Liver (tissue), 9 donors: ENCODE measurements around the gene RGCC. TPM values are rescaled to one million over a fixed set of nuclear protein-coding genes. Genes with fewer than 3 reads are reported as not detected.

Source experiments
- DNase-seq: peaks from one replicate; pipeline ENCODE4 v3.0.0-alpha.2; 2017; ENCODE audit warnings: low spot score
- H3K27ac ChIP-seq, 2 donors: one replicate each; pipeline ENCODE4 v1.7.0; 2013; ENCODE audit warnings: inconsistent platforms in 2 of 2, low read length in 2 of 2, control low read depth in 1 of 2, low read depth in 1 of 2, mild to moderate bottlenecking in 1 of 2
- H3K27me3 ChIP-seq, 4 donors: one replicate each; pipeline versions ENCODE4 v1.6.1 to v1.7.0; 2013; ENCODE audit warnings: low read length in 3 of 4, inconsistent platforms in 1 of 4, mild to moderate bottlenecking in 1 of 4, moderate library complexity in 1 of 4; ENCODE audit not compliant: control insufficient read depth in 4 of 4, insufficient read depth in 4 of 4
- H3K36me3 ChIP-seq, 4 donors: one replicate each; pipeline versions ENCODE4 v1.6.1 to v1.7.0; 2013; ENCODE audit warnings: low read length in 3 of 4, mild to moderate bottlenecking in 3 of 4, low read depth in 1 of 4, moderate library complexity in 1 of 4; ENCODE audit not compliant: control insufficient read depth in 4 of 4, insufficient read depth in 3 of 4
- H3K4me1 ChIP-seq, 4 donors: one replicate each; pipeline versions ENCODE4 v1.6.1 to v1.7.0; 2013; ENCODE audit warnings: low read length in 3 of 4, mild to moderate bottlenecking in 3 of 4, moderate library complexity in 1 of 4; ENCODE audit not compliant: control insufficient read depth in 4 of 4, insufficient read depth in 4 of 4
- H3K4me3 ChIP-seq, 3 donors: one replicate each; pipeline versions ENCODE4 v1.6.1 to v1.7.0; 2013; ENCODE audit warnings: low read length in 3 of 3, control low read depth in 1 of 3, low read depth in 1 of 3, mild to moderate bottlenecking in 1 of 3
- H3K9ac ChIP-seq, 2 donors: one replicate each; pipeline ENCODE4 v1.7.0; 2013; ENCODE audit warnings: low read length in 2 of 2, mild to moderate bottlenecking in 2 of 2, moderate library complexity in 2 of 2, control low read depth in 1 of 2, low read depth in 1 of 2
- H3K9me3 ChIP-seq, 4 donors: one replicate each; pipeline versions ENCODE4 v1.6.1 to v1.7.0; 2013; ENCODE audit warnings: low read length in 3 of 4; ENCODE audit not compliant: control insufficient read depth in 4 of 4
- CTCF ChIP-seq: fragments of 150-350 bp; IDR thresholded peaks from 2 replicates; pipeline ENCODE4 v1.5.1; 2017; ENCODE audit warnings: improper control_type of control experiment, low read depth, low read length; ENCODE audit not compliant: missing input control
- EGR1 ChIP-seq, 2 donors: IDR thresholded peaks; 2 replicates each; pipeline ENCODE4 v1.6.1; 2016 to 2018; ENCODE audit warnings: antibody characterized with exemption in 2 of 2, low read depth in 2 of 2
- FOXA1 ChIP-seq: IDR thresholded peaks from 2 replicates; pipeline ENCODE4 v1.6.1; 2016; ENCODE audit warnings: antibody characterized with exemption
- FOXA2 ChIP-seq: IDR thresholded peaks from 2 replicates; pipeline ENCODE4 v1.6.1; 2016; ENCODE audit warnings: antibody characterized with exemption
- GABPA ChIP-seq, 2 donors: IDR thresholded peaks in 1 of 2; conservative IDR thresholded peaks in 1 of 2; 2 replicates each; pipeline ENCODE4 v1.6.1; 2016; ENCODE audit warnings: antibody characterized with exemption in 2 of 2, mild to moderate bottlenecking in 1 of 2, moderate library complexity in 1 of 2
- HNF4A ChIP-seq, 2 donors: conservative IDR thresholded peaks; 2 replicates each; pipeline ENCODE4 v1.6.1; 2016; ENCODE audit warnings: antibody characterized with exemption in 2 of 2, mild to moderate bottlenecking in 2 of 2
- JUND ChIP-seq, 2 donors: IDR thresholded peaks; 2 replicates each; pipeline ENCODE4 v1.6.1; 2016; ENCODE audit warnings: antibody characterized with exemption in 2 of 2
- MAX ChIP-seq: IDR thresholded peaks from 2 replicates; pipeline ENCODE4 v1.6.1; 2016; ENCODE audit warnings: antibody characterized with exemption
- NR2F2 ChIP-seq: IDR thresholded peaks from 2 replicates; pipeline ENCODE4 v1.6.1; 2016; ENCODE audit warnings: antibody characterized with exemption
- RAD21 ChIP-seq, 2 donors: IDR thresholded peaks; 2 replicates each; pipeline ENCODE4 v1.6.1; 2016; ENCODE audit warnings: antibody characterized with exemption in 2 of 2, mild to moderate bottlenecking in 2 of 2
- SP1 ChIP-seq: IDR thresholded peaks from 2 replicates; pipeline ENCODE4 v1.6.1; 2018; ENCODE audit warnings: antibody characterized with exemption, mild to moderate bottlenecking
- TAF1 ChIP-seq: conservative IDR thresholded peaks from 2 replicates; pipeline ENCODE4 v1.6.1; 2016; ENCODE audit warnings: antibody characterized with exemption, mild to moderate bottlenecking
- YY1 ChIP-seq: IDR thresholded peaks from 2 replicates; pipeline ENCODE4 v1.6.1; 2016; ENCODE audit warnings: antibody characterized with exemption, mild to moderate bottlenecking
- WGBS: extraction: QIAGEN DNeasy Blood & Tissue Kit; methylation state at CpG from one replicate; pipeline ENCODE4 v1.1.7; 2013; 5-methylcytosine and 5-hydroxymethylcytosine counted together
- polyA plus RNA-seq, 2 donors: library from polyadenylated mRNA; stranded (reverse) in 1 of 2; unstranded in 1 of 2; fragments of 200-250 nt in 1 of 2; fragments of >200 nt in 1 of 2; fragmentation: Nextera tagmentation in 1 of 2; extraction: Ambion mirVana in 1 of 2; gene quantifications; one replicate each; pipeline versions ENCODE4 v1.2.1 to v1.2.3, GENCODE V29; 2013 to 2015
- total RNA-seq, 2 donors: library from RNA; depleted of rRNA; stranded (reverse); fragments of >200 nt; gene quantifications; one replicate each; pipeline ENCODE4 v1.2.3, GENCODE V29; 2014
- TF ChIP-seq, protein P1 (sequence below): IDR thresholded peaks from 2 replicates; pipeline ENCODE4 v1.6.1; 2016; ENCODE audit warnings: antibody characterized with exemption
- TF ChIP-seq, protein P2 (sequence below): IDR thresholded peaks from 2 replicates; pipeline ENCODE4 v1.6.1; 2016; ENCODE audit warnings: antibody characterized with exemption
- TF ChIP-seq, protein P3 (sequence below): IDR thresholded peaks from 2 replicates; pipeline ENCODE4 v1.6.1; 2016; ENCODE audit warnings: antibody characterized with exemption, mild to moderate bottlenecking
- donor health status: healthy.
- donor health status: healthy.
- donor health status: healthy.
- donor health status: healthy.
- donor health status: healthy.

Gene RGCC
- total and polyA plus RNA-seq, 4 donors: 0.59 to 96.7 (median 1.3) TPM

DNA sequence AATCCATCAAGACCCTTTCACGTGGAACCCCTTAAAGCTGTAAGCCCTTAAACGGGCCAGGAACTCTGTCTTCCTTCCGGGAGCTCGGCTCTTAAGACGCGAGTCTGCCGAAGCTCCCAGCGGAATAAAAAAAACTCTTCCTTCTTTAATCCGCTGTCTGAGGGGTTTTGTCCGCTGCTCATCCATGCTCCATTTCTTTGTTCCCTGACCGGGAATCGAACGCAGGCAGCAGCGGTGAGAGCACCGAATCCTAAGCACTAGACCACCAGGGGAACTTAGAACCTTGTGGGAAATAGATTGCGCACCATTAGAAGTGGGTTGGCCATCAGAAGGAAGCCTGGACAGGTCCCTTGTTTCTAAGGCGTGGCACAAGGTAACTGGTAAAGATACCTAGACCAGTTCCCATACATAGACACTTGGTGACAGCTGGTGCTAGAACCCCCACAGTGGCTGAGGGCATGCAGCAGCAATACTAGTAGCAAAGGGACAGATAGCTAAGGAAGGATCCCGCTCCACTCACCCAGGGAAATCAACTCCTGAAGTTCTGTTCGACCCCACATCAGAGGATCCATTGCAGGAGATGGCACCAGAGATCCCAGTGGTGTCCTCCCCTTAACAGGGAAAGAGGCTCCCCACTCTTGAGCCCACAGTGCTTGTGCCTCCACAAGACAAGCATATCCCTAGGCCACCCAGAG lies 1.5 kb upstream of the RGCC start:
- WGBS: 62% methylated on average over 19 of the region's 19 CpGs
- TF ChIP-seq, protein P1, sequence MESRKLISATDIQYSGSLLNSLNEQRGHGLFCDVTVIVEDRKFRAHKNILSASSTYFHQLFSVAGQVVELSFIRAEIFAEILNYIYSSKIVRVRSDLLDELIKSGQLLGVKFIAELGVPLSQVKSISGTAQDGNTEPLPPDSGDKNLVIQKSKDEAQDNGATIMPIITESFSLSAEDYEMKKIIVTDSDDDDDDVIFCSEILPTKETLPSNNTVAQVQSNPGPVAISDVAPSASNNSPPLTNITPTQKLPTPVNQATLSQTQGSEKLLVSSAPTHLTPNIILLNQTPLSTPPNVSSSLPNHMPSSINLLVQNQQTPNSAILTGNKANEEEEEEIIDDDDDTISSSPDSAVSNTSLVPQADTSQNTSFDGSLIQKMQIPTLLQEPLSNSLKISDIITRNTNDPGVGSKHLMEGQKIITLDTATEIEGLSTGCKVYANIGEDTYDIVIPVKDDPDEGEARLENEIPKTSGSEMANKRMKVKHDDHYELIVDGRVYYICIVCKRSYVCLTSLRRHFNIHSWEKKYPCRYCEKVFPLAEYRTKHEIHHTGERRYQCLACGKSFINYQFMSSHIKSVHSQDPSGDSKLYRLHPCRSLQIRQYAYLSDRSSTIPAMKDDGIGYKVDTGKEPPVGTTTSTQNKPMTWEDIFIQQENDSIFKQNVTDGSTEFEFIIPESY: no peak
- TF ChIP-seq TAF1: no peak
- TF ChIP-seq YY1: no peak
- TF ChIP-seq, protein P2, sequence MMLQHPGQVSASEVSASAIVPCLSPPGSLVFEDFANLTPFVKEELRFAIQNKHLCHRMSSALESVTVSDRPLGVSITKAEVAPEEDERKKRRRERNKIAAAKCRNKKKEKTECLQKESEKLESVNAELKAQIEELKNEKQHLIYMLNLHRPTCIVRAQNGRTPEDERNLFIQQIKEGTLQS: no peak
- no peak for TF ChIP-seq JUND (IDR thresholded peaks at IDR 0.05)
- no peak for TF ChIP-seq RAD21 (IDR thresholded peaks at IDR 0.05)
- TF ChIP-seq MAX: no peak
- no peak for TF ChIP-seq HNF4A (conservative IDR thresholded peaks at IDR 0.05)
- no peak for TF ChIP-seq NR2F2
- TF ChIP-seq FOXA2: no peak
- no peak for TF ChIP-seq CTCF
- TF ChIP-seq, protein P3, sequence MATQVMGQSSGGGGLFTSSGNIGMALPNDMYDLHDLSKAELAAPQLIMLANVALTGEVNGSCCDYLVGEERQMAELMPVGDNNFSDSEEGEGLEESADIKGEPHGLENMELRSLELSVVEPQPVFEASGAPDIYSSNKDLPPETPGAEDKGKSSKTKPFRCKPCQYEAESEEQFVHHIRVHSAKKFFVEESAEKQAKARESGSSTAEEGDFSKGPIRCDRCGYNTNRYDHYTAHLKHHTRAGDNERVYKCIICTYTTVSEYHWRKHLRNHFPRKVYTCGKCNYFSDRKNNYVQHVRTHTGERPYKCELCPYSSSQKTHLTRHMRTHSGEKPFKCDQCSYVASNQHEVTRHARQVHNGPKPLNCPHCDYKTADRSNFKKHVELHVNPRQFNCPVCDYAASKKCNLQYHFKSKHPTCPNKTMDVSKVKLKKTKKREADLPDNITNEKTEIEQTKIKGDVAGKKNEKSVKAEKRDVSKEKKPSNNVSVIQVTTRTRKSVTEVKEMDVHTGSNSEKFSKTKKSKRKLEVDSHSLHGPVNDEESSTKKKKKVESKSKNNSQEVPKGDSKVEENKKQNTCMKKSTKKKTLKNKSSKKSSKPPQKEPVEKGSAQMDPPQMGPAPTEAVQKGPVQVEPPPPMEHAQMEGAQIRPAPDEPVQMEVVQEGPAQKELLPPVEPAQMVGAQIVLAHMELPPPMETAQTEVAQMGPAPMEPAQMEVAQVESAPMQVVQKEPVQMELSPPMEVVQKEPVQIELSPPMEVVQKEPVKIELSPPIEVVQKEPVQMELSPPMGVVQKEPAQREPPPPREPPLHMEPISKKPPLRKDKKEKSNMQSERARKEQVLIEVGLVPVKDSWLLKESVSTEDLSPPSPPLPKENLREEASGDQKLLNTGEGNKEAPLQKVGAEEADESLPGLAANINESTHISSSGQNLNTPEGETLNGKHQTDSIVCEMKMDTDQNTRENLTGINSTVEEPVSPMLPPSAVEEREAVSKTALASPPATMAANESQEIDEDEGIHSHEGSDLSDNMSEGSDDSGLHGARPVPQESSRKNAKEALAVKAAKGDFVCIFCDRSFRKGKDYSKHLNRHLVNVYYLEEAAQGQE: no peak
- no peak for DNase-seq
- Histone ChIP-seq H3K27ac (no peak overlapping the region), H3K4me3 (no peak overlapping the region), H3K27me3 (no peaks in the 10 kb centered on the region), H3K4me1 (peaks cover 8 to 16% (median 10%) of the 10 kb centered on the region in 4 donors), H3K9me3 (peaks cover 0 to 4% (median 0%) of the 10 kb centered on the region in 4 donors), H3K9ac (no peak overlapping the region), H3K36me3 (no peaks in the 10 kb centered on the region)

DNA sequence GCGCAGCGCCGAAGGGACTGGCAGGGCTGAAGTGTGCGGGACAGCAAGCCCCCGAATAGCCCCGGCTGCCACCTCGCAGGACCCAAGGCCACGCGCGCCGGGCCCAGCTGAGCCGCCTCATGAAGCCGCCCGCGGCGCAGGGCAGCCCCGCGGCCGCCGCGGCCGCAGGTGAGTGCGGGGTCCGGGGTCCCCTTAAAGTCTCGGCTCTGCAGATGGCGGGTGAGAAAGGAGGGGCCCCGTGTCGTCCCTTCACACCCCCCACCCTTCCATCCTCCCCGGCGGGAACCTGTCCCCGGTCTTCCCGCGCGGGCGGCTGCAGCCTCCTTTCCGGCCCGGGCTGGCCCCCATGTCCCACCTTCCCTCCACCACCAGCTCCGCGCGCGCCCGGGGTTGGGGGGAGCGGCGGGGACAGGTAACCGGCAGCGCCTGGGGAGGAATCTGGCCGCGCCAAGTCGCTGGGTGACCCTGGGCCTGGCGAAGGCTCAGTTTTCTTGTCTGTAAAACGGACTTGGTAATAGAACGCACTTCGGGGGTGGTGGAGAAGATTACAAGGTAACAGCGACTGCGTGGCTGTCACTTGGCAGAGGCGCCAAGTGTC lies 338 bp downstream of the RGCC start:
- Histone ChIP-seq H3K4me1 (peaks cover 8 to 16% (median 10%) of the 10 kb centered on the region in 4 donors), H3K27me3 (no peaks in the 10 kb centered on the region), H3K27ac (no peak overlapping the region), H3K36me3 (no peaks in the 10 kb centered on the region), H3K9ac (peak overlapping the region in 1 of 2 donors; percentile 24), H3K4me3 (peak overlapping the region; percentile 42 to 63 (median 54)), H3K9me3 (peaks cover 0 to 4% (median 0%) of the 10 kb centered on the region in 4 donors)
- WGBS: 2% methylated on average over 56 of the region's 56 CpGs
- peak; percentile 55 for DNase-seq
- TF ChIP-seq EGR1 (IDR thresholded peaks at IDR 0.05; ENCODE audit: low read depth in 2 of 2) (no peak), HNF4A (conservative IDR thresholded peaks at IDR 0.05) (no peak), MAX (no peak), NR2F2 (no peak), YY1 (no peak), SP1 (no peak), RAD21 (IDR thresholded peaks at IDR 0.05) (no peak), JUND (IDR thresholded peaks at IDR 0.05) (no peak), GABPA (IDR thresholded peaks at IDR 0.05 in 1 of 2, conservative IDR thresholded peaks at IDR 0.05 in 1 of 2) (no peak), FOXA1 (no peak), FOXA2 (no peak)
- TF ChIP-seq, protein P3: no peak
